SW480 (cell line): ENCODE data around the gene ANO6.
"Not testable (repeated sequence)": the region's sequence is repeated elsewhere in the genome, so short reads cannot be mapped to it uniquely, and the experiment has no call there.

Source experiments
- DNase-seq: peaks from one replicate; pipeline ENCODE4 v3.0.0-alpha.2; 2016; ENCODE audit warnings: low spot score

ANO6 gene

DNA sequence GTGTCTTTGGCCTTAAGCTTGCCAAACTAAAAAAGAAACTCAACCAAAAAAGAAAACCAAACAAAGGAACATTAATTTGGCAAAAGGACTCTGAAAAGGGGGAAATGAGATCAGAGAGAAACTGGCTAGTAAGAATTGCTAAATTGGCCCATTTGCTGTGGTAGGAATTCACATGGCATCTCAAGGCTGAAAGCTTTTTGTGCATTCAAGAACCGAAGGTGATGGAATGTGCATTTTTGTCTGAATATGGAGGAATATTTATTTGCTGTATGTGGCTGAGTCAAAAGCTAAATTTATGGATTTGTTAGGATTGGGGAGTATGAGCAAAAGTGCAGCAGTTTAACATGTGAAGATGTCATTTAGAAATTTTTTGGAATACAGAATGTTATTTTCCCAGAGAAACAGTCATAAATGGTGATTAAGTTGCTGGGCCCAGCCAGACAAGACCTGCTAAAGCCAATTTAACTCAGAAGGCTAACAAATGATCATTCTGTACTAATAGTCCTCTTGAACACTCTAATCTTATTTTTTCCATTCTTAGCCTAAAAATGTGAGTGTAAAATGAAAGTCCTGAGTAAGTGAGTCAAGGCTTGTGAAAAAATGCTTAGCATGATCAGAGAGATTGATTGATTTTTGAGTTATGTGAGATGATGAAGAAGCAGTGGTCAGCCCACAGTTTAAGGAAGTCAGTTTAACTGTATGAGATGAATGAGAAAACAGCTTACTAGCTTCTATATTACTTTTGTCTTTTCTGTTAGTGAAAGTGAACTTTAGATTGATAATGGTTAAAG is 94.1 kb downstream of the ANO6 start:
- DNase-seq = no peak

DNA sequence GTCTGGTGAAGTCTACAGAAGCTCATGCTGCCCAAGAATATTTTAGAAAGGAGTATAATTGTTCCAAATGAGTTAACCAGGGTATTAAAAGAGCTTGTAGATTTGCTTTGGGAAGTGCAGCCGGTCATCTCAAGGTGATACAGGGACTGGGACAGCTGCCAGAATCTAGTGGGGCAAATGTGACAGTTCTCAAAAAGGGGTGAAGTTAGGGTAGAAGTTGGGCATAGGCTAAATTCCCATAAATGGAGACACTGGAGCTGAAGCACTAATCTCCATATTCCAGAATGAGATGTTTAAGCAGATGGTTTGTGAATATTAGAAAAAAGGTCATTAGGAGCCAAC is 94.7 kb downstream of the ANO6 start:
- no peak for DNase-seq

DNA sequence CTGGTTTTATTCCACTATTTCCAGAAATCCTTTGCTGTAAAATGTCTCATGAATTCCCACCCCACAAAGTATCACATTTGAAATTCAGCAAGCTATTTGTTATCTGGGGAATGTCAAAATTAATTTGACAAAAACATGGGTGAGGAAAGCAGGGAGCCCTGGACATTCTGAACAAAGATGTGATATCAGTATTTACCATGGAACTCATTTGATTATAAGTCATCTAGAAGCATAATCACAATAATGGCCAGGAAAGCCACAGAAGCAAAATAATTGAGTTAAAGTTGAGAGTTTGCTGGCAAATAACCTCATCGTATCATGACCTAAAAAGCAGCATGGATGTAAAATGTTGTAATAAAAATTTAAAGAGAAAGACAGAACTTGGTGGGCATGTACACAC is 96.1 kb downstream of the ANO6 start:
- DNase-seq = no peak

DNA sequence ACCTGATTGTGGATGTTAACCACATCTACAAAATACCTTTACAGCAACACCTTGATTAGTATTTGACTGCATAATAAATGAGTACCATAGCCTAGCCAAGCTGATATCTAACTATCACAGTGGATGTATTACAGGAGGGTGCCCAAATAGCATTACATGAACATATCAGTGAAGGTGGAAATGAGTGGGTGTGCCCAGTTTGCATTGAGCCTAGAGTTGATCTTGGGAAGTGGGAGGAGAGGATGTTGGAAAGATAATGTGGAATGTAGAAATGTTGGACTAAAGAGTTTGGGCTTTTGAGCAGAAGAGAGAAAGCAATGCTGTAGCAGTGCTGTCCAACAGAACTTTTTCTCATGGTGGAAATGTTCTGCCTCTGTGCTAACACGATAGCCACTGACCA is 98.9 kb downstream of the ANO6 start:
- DNase-seq = no peak

DNA sequence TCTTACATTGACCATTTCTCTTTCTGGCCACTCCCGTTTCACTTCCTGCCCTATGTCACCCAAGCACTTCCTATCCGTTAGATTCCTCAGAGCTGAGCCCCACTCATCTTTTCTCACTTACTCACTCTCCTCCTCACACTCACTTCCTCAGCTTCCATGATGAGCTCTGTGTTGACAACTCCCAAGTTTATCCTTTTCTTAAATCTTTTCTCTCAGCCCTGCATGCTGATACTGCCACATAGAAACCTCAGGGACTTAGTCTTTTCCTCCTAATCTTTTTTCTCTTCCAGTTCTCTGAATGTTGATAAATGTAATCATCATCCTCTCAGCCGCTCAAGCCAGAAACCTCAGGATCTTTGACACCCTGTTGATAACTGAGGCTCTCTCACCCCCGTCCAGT is 99.6 kb downstream of the ANO6 start:
- DNase-seq = no peak

DNA sequence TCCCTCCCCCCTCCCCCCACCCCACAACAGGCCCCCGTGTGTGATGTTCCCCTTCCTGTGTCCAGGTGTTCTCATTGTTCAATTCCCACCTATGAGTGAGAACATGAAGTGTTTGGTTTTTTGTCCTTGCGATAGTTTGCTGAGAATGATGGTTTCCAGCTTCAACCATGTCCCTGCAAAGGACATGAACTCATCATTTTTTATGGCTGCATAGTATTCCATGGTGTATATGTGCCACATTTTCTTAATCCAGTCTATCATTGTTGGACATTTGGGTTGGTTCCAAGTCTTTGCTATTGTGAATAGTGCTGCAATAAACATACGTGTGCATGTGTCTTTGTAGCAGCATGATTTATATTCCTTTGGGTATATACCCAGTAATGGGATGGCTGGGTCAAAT is 101.4 kb downstream of the ANO6 start:
- DNase-seq = not testable (repeated sequence)

GRCh38 chr12:45322810-45323209 is 106.9 kb downstream of the ANO6 start:
- no peak for DNase-seq

DNA sequence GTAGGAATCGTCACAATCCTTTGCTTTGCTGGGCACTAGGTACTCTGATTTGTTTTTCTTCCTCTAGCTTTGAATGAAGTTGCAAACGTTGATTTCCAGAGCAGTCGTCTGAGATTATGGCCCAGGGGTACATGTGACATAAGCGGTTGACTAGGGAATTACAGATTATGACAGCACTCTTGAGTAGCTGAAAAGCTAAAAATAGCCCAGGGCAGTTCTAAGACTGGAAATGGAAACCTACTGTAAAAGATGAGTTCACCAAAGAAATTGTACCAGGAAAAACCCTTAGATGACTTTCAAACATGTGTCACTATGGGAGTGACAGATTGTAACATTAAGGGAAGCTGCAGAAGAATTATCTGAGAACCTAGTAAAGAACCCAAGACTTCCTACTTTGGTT is 108.5 kb downstream of the ANO6 start:
- DNase-seq = no peak

- no peak for DNase-seq
These were observed 110.6 kb downstream of the ANO6 start for GRCh38 chr12:45326358-45326975.

DNA sequence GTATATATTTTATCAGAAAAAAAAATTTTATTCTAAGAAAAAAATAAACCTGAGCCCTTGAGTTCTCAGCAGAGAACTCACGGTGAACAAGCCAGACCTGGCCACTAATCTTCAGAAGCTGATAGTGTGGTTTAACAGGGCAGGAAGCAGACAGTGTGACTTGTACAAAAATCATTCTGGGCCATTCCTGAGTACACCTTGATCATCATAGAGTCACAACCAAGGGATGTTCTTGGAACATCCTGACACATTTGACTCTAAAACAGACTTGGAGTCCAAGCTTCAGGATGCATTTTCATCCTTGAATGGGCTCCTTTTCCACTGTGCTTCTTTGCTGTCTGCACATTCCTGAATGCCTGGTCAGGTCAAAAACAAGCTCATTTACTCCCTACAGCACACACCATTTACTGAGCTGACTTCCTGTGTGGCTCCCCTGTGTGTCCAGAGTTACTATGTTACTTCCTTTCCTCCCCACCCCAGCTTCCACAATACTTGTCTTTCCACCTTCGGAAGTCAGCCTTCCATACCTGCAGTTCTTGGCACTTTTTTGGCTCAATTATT is 112.0 kb downstream of the ANO6 start:
- no peak for DNase-seq

GRCh38 chr12:45329238-45329637 is 113.3 kb downstream of the ANO6 start:
- no peak for DNase-seq

GRCh38 chr12:45329702-45330101 is 113.8 kb downstream of the ANO6 start:
- DNase-seq = no peak

- DNase-seq = no peak
These were observed 115.7 kb downstream of the ANO6 start for GRCh38 chr12:45331552-45331951.

- no peak for DNase-seq
These were observed 118.5 kb downstream of the ANO6 start for GRCh38 chr12:45334396-45334795.

DNA sequence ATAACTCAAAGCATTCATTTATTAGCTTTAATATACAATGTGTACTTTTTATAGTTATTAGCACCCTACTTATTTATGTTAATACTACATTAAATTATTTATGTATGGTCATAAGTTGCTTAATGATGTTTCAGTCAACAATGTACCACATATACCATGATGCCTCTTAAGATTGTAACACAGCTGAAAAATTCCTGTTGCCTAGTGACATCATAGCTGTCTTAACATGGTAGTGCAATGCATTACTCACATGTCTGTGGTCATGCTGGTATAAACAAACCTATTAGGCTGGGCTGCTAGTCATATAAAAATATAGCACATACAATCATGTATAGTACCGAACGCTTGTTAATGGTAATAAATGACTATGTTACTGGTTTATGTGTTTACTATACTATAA is 120.4 kb downstream of the ANO6 start:
- peak; percentile 47 for DNase-seq

- DNase-seq = no peak
These were observed 121.1 kb downstream of the ANO6 start for GRCh38 chr12:45336762-45337596.

DNA sequence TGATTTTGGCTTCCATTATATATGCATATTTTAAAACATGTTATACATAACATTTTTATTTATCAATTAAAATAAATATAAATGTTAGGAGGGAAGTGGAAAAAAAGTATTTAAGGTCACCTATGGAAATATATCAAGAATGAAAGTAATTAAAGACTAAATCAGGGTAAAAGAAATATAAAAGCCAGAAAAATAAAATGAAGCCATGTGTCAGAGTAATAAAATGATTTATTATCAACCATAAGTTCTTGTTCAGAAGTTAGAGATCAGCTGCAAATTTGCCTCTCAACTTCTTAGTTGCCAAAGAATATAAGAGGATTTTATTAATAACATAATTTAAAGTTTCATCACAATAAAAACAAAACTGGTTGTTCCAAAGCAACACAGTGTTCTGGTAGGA is 121.9 kb downstream of the ANO6 start:
- no peak for DNase-seq

DNA sequence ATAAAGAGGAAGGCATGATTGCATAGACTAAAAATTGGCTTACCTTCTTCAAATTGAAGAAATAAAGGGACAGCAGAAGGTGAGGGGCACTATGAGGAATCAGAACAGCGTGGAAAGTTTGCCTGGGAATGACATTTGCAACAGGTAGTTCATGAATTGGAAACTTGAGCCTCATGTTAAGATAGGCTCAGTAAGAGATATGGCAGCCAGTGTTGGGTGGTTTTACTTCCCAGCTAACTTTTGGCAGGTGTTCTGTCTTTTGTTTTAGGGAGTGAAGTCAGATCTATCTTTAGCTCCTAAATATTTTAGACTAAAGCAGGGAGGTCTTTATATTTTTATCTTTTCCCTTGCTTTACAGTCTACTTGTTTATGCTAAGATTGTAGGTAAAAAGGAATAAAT is 122.4 kb downstream of the ANO6 start:
- DNase-seq = no peak

DNA sequence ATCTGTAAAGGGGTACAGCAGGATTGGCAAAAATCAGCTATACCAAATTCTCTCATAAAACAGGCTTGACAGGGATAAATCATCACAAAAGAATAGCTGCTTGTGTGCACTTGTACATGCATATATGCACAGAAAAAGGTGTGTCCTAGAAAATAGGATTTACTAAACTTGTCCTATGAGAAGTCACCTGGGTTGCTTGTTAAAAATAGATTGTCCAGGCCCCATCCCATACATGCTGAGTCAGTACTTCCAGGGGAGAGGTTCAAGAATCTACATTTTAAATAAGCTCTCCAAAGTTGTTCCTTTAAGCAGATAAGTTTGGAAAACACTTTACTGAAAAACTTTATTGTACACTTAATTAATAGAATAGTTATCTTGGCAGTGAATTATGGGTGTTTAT is 123.1 kb downstream of the ANO6 start:
- DNase-seq = no peak

- DNase-seq = no peak
These were observed 126.3 kb downstream of the ANO6 start for GRCh38 chr12:45342171-45342570.

GRCh38 chr12:45342848-45343247 is 127.0 kb downstream of the ANO6 start:
- no peak for DNase-seq

GRCh38 chr12:45343269-45344051 is 127.6 kb downstream of the ANO6 start:
- peak; percentile 57 for DNase-seq
